GM12873 (cell line): Measurements from ENCODE around the gene RANBP3.

Source experiments
- CTCF ChIP-seq: IDR thresholded peaks from 2 replicates; pipeline ENCODE4 v1.5.1; 2012; ENCODE audit warnings: low read depth, mild to moderate bottlenecking, moderate library complexity, low read length, control low read depth; ENCODE audit not compliant: insufficient read depth; ENCODE audit errors: missing control alignments

The RANBP3 gene

GRCh38 chr19:5904352-5905113 lies 73.4 kb downstream of the RANBP3 start, which contains the start of gene VMAC:
VMAC (plus strand) TSS chr19:5904872; CDS start chr19:5904891, 19 bp downstream.
- TF ChIP-seq CTCF: no peak

DNA sequence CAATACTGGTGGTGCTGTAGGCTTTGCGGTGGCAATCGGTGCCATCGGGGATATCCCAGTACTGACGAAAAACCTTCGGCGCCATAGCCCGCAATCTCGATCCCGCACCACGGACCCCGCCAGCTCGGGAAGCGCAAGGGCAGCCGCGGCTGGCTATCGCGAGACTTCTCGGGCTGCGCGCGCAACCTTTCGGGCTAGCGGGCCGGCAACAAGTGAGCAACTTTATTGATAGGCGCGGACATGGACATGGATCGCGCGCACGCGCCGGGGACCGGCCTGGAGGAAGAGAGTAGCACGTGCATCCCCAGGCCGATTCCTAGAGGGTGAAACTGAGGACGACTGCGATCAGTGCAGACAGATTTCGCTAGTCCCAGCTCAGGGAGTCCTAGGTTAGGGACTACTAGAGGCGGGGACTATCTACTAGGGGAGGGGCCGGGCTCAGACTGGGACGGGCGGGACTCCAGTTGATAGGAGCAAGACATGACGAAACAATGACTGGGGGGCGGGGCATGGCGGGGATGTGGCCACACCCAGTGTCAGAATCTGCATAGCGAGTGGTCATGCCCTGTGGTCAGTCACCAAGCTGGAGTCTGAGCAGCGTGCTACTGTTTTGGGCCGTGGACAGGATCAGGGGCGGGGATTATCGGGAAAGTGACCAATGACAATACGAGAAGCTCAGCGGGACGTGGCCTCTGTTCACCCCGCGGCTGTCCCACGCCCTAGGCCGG lies 74.2 kb downstream of the RANBP3 start, which contains the start of gene NDUFA11:
Gene NDUFA11 (minus strand): TSS at position 167 of the 728 bp plus-strand sequence. CDS start 82 bp downstream, at position 85.
- no peak for TF ChIP-seq CTCF

- no peak for TF ChIP-seq CTCF
Measured at GRCh38 chr19:5903056-5903623, 74.8 kb downstream of the RANBP3 start.

GRCh38 chr19:5900976-5901375 lies 77.0 kb downstream of the RANBP3 start:
- no peak for TF ChIP-seq CTCF

DNA sequence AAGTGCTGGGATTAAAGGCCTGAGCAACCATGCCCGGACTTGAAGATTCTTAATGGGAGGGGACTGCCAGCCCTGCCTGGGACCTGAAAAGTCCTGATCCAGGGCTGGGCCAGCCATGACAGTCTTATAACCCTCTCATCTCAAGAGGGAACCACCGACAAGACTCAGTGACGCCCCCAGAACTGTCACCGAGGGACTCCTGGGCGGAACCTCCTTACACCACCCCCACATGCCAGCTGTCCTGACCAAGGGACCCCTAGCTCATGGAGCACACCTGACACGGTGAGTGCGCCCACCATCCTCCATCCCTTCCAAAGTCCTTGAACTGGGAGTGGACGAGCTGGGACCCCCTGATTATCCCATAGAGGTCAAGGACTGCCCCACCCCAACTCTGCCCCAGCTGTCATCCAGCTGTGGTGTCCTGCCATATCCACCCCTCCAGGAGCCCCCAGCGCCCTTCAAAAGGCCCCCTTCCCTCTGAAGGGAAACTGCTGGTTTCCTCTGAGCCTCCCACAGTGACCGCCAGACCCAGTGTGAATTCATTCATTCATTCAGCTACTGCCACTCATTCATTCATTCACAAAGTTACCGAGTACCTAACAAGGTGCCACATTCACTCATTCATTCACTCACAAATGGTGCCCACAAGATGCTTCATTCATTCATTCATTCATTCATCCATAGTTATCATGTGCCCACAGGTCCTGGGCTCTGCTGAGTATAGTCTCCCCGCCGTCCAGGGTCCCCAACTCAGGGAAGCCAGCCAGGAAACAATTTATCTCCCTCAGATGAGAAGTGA lies 78.0 kb downstream of the RANBP3 start:
- TF ChIP-seq CTCF: no peak

DNA sequence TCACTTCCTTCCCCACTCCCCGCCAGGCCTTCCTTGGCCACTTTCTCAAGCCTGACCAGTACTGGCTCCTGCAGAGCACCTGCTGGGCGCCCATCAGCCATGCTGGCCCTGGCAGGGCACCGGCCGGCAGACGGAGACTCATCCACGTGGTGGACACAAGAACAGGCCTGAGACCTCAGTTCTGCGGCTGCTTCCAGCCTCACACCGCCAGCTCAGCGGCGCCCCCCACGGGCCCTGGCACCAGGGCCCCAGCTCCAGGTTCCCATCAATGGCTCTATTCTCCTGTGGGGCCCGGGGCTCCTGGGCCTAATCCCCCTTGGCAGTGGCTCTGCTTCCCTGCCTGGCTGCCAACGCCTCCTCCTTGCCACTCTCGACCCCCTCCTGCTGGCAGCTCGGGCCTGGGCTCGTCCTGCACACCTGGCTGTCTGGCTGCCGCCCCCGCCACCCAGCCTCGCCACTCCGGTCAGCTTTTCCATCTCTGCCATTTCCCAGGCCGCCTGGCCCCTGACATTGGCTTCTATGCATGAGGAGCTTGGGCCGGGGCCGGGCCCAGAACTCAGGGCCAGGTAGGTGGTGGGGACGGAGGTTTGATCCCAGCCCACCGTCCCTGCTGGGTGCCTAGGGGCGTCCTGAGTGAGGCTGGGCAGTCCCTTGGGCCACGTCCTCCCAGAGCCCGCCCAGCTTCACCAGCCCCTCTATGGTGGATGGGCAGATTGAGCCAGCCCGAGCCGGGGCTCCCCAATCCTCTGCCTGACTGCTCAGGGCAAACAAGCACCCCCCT lies 80.6 kb downstream of the RANBP3 start:
- TF ChIP-seq CTCF: no peak
